ENCODE data around the gene TCEAL4. TPM values are rescaled to one million over a fixed set of nuclear protein-coding genes. Genes with fewer than 3 reads are reported as not detected.

The TCEAL4 gene
- total and polyA plus RNA-seq, 2 experiments from 2014 or later = 65.9 to 127 TPM

DNA sequence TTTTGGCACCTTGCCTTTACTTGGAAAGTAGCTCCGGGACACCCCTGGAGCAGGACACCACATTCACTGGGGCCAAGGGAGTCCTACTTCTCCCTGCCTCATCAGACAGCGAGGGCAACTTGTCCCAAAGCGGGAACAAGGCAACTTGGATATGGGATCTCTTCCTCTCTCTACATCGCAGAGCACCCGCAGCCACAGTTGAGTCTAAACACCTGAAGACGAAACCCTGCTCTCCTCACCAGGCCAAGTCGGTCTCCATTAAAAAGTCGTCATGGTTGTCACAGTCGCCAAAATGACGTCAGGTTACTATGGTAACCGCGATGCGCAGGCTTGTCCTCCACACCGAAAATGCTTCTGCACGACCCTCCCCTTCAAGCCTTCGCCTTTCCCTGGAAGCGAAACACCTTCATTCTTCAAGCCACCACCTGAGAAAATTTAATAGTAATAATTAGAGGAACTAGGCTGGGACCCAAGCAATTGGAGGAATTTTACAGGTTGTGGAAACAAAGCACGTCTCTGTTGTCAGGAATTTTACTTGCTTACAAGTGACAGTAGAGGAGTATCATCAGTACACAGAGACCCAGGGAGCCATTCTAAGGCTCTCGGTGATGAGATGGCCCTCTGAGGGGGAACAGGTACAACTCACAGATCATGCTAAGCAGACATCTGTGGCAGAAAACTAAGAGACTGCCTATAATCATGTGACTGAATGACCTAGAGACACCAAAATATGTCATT is 30.5 kb upstream of the TCEAL4 start:
- no peak overlapping the region for H3K27ac ChIP-seq
- DNase-seq (ENCODE audit: low read depth in 1 of 2, low spot score in 1 of 2) = peak; percentile 62 to 82
- H3K4me3 ChIP-seq = peak overlapping the region; percentile 37
- peaks cover 4% of the 10 kb centered on the region for H3K27me3 ChIP-seq
- no peaks in the 10 kb centered on the region for H3K4me1 ChIP-seq (ENCODE audit: low read depth)
- TF ChIP-seq, protein P1, sequence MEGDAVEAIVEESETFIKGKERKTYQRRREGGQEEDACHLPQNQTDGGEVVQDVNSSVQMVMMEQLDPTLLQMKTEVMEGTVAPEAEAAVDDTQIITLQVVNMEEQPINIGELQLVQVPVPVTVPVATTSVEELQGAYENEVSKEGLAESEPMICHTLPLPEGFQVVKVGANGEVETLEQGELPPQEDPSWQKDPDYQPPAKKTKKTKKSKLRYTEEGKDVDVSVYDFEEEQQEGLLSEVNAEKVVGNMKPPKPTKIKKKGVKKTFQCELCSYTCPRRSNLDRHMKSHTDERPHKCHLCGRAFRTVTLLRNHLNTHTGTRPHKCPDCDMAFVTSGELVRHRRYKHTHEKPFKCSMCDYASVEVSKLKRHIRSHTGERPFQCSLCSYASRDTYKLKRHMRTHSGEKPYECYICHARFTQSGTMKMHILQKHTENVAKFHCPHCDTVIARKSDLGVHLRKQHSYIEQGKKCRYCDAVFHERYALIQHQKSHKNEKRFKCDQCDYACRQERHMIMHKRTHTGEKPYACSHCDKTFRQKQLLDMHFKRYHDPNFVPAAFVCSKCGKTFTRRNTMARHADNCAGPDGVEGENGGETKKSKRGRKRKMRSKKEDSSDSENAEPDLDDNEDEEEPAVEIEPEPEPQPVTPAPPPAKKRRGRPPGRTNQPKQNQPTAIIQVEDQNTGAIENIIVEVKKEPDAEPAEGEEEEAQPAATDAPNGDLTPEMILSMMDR (IDR thresholded peaks at IDR 0.05; ENCODE audit: low read depth, low read length) = no peak
- H3K36me3 ChIP-seq = no peaks in the 10 kb centered on the region
- H3K9me3 ChIP-seq (ENCODE audit: low read depth) = no peaks in the 10 kb centered on the region

GRCh38 chrX:103556963-103557612 is 28.2 kb upstream of the TCEAL4 start:
- peaks cover 10% of the 10 kb centered on the region for H3K27me3 ChIP-seq
- TF ChIP-seq, protein P1 (IDR thresholded peaks at IDR 0.05; ENCODE audit: low read depth, low read length) = no peak

DNA sequence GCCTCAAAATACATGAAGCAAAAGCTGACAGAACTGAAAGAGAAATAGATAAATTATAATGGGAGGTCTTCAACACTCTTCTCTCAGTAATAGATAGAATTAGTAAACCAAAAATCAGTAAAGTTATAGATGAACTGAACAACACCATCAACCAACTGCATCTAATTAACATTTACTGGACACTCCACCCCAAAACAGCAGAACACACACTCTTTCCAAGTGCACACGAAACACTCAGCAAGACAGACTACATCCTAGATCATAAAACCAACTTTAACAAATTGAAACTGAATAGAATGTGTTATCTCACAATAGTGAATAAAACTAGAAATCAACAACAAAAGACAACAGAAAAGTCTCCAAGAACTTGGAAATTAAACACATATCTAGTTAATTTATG is 25.1 kb upstream of the TCEAL4 start:
- no peak overlapping the region for H3K4me3 ChIP-seq
- no peak for DNase-seq (ENCODE audit: low read depth in 1 of 2, low spot score in 1 of 2)
- H3K9me3 ChIP-seq (ENCODE audit: low read depth) = no peaks in the 10 kb centered on the region
- H3K27ac ChIP-seq = no peak overlapping the region
- no peaks in the 10 kb centered on the region for H3K36me3 ChIP-seq
- peaks cover 10% of the 10 kb centered on the region for H3K27me3 ChIP-seq
- H3K4me1 ChIP-seq (ENCODE audit: low read depth) = no peaks in the 10 kb centered on the region
- TF ChIP-seq, protein P1 (IDR thresholded peaks at IDR 0.05; ENCODE audit: low read depth, low read length) = no peak

More at GRCh38 chrX:103556963-103557612, 28.2 kb upstream of the TCEAL4 start:
- no peak for DNase-seq (ENCODE audit: low read depth in 1 of 2, low spot score in 1 of 2)
- H3K36me3 ChIP-seq = no peaks in the 10 kb centered on the region
- H3K9me3 ChIP-seq (ENCODE audit: low read depth) = no peaks in the 10 kb centered on the region
- H3K4me1 ChIP-seq (ENCODE audit: low read depth) = no peaks in the 10 kb centered on the region
- no peak overlapping the region for H3K4me3 ChIP-seq
- H3K27ac ChIP-seq = no peak overlapping the region

DNA sequence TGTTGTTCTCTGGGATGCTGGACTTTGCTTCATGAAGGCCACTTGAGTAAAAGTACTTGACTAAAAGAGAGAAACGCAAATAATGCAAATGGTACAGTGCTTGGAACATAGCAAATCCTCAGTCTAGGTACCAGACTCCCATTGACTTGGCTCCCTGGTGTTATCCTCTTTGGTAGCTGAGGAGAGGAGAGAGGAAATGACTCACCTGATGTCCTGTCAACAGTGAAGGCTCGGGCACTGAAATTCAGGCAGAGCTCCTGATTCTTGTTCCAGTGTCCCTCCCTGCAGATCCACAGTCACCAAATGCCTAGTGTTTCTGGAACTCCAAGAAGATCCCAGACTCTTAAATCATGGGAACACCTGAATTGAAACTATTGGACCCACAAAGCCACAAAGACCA is 22.5 kb upstream of the TCEAL4 start:
- TF ChIP-seq, protein P1 (IDR thresholded peaks at IDR 0.05; ENCODE audit: low read depth, low read length) = no peak
- Histone ChIP-seq H3K9me3 (ENCODE audit: low read depth) (no peaks in the 10 kb centered on the region), H3K4me3 (no peak overlapping the region), H3K27ac (no peak overlapping the region), H3K27me3 (peaks cover 7% of the 10 kb centered on the region), H3K4me1 (ENCODE audit: low read depth) (no peaks in the 10 kb centered on the region), H3K36me3 (no peaks in the 10 kb centered on the region)
- DNase-seq (ENCODE audit: low read depth in 1 of 2, low spot score in 1 of 2) = no peak

DNA sequence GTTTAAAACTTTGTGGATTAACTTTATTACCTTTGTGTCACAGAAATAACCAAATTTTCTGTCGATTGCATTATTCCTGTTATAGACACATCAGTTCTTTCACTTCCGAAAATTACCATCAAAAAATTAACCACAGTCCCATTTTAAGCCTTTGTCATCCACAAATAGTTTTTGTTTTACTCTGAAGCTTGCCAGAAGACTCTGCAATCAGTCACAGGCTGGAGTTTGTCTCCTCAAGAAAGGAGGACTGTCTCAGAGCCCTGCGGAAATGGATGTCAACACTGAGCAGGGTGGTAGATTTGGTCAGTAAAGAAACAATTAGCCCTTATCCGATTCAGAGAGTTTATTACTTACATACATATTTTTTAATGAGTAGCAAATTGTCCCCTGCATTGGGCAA is 20.1 kb upstream of the TCEAL4 start:
- no peaks in the 10 kb centered on the region for H3K4me1 ChIP-seq (ENCODE audit: low read depth)
- no peaks in the 10 kb centered on the region for H3K9me3 ChIP-seq (ENCODE audit: low read depth)
- H3K27me3 ChIP-seq = peaks cover 5% of the 10 kb centered on the region
- no peak overlapping the region for H3K27ac ChIP-seq
- H3K4me3 ChIP-seq = no peak overlapping the region
- DNase-seq (ENCODE audit: low read depth in 1 of 2, low spot score in 1 of 2) = peak in 1 of 2 donors; percentile 57
- TF ChIP-seq, protein P1 (IDR thresholded peaks at IDR 0.05; ENCODE audit: low read depth, low read length) = no peak
- H3K36me3 ChIP-seq = no peaks in the 10 kb centered on the region
